HG03139 (cell line): Measurements from ENCODE around the gene LAMTOR4.
"Not testable (repeated sequence)": the region's sequence is repeated elsewhere in the genome, so short reads cannot be mapped to it uniquely, and the experiment has no call there.

Experiments
- ATAC-seq: cut with Tn5 transposase; IDR thresholded peaks from one replicate; pipeline ENCODE4 v1.9.1; 2021; ENCODE audit not compliant: unreplicated experiment

Gene LAMTOR4

DNA sequence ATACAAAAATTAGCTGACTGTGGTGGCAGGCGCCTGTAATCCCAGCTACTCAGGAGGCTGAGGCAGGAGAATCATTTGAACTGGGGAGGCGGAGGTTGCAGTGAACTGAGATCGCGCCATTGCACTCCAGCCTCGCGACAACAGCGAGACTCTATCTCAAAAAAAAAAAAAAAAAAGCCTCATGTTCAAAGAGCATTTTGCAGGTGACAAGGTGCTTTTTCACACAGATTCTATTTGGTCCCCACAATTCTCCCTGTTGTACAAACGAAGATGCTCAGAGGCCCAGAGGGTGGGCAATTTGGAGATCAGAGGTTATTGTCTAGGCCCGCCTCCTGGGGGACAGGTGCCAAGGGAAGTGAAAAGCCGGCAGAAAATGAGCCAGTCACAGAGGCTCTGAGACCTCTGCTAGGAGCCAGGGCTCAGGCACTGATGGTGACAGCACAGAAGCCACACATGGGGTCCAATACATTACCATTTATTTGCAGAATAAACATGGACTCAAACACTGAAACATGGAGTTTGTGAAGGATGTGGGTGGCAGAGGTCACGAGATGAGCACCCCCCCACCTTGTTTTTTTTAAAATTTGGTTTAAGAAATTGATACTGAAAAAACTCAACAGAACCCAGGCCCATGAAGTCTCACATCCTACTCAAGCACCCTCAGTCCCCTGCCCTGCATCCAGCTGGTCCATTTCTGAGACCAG is 20.6 kb downstream of the LAMTOR4 start:
- no peak for ATAC-seq

DNA sequence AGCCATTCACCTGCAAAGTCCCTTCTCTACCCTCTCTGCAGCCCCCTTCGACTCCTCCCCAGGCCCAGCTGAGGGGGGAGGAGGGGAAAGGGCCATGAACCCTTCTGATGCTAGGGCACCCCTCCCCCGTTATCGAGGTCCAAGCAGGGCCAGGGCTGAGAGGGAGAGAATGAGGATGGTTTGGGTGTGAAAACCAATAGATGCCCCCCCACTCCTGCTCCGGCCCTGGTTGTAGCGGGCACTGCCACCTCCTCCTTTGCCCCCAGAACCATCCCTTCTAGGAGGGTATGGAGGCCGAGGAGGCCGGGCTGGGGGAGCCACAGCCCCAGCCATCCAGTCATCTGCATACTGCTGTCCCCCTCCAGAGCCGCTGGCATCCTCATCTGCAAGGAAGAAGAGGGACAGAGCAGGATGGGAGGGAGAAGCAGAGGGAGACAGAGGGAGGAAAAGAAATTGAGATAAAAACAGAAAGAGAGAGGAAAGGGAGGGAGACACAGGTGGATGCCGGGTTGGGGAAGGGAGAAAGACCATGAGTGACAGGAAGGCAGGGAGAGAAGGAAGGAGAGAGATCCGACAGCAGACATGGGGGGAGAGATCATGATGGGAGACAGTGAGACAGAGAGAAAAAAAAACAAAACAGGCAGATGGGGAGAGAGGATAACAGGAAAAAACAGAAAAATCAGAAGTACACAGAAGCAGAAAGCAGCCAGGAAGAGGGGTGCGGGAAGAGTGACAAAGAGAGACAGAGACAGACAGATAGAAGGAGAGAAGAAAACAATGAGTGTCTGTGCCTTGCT is 21.6 kb downstream of the LAMTOR4 start:
- ATAC-seq, result no peak

DNA sequence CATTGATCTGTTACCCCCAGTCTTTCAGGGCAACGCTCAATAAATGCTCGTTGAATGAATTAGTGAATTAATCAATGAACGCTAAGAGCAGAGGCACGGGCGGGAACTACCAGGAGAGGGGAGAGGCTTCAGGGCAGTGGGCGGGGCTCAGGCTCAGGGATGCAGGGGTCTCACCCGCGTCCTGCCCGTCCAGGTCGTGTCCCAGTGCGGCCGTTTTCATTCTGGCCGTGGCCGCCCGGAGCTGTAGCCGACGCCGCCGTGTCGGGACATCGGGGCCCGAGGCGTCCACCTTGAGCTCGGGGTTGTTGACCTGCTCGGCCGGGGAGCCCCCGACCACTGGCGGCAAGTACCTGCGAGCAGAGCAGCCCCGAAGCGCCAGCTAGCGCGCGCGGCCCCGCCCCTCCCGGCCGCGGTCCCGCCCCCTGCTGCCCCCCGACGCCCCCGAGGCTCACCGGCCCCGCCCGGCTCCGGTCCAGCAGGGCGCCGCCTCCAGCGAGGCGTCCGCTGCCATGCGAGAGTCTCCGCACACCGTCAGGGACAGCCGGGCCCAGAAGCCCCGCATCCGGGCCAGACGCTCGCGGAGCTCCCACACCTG is 22.5 kb downstream of the LAMTOR4 start:
- no peak for ATAC-seq

DNA sequence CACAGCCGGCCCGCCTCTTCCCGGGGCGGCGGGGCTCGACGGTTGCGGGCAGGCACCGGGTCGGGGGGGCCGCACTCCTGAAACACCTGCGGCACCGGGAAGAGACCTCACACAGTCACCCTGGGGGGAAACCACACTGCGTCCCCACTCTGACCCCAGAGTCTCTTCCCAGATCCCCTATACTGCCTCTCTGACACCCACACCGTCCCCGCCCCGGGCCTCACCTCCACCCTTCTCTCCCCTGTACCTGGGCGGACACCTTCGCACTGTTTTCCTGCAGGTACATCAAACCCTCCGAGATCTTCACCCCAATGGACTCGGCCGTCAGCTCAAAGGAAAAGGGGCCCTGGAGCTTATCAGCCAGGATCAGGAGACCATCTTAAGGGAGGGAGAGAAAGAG is 23.1 kb downstream of the LAMTOR4 start:
- no peak for ATAC-seq

DNA sequence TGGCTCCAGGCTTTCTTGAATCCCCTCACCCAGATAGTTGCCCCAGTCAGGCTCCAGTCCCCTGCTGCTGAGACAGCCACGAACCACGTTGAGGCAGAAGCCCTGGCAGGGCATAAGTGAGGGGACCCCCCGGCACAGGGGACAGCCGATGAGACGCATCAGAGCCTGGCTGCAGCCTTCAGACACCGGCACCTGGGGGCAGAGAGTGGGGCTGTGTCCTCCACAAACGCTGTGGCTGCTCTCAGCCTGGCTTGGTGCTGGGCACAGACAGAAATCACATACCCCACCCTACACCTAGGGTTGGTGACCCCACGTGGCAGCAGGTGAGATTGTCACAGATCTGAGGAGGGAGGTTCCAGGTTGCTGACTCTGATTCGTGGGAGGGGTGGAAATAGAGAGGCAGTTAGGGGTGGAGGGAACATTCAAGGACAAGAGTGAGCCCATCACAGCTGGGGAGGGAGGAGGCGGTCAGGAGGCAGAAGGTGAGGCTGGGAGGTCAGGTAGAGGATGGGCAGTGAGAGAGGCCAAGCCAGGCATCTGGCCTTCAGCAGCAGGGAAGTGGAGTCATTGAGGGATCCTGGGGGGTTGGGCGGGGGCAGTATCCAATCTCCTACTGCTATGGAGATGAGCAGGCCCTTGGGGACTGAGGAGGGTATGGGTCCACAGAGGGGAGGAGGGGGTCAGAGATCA is 25.2 kb downstream of the LAMTOR4 start:
- ATAC-seq, result no peak

DNA sequence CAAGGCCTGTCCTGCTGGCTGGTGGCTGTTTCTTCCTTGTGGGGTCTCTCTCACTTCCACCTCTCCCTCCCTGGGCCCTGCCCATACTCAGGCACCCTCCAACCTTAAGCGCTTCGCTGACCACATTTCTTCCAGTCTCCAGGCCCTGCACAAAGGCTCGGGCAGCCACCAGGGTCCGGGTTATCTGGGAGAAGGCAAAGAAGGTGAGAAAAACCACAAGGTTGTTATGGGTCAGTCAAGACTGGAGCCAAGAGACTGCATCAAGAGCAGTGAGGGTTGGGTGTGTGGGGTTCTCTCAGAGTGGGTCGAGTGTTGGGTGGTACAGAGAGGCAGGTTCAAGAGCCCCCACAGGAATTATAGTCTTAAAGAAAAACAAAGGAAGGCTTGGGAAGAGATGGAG is 25.9 kb downstream of the LAMTOR4 start:
- no peak for ATAC-seq

DNA sequence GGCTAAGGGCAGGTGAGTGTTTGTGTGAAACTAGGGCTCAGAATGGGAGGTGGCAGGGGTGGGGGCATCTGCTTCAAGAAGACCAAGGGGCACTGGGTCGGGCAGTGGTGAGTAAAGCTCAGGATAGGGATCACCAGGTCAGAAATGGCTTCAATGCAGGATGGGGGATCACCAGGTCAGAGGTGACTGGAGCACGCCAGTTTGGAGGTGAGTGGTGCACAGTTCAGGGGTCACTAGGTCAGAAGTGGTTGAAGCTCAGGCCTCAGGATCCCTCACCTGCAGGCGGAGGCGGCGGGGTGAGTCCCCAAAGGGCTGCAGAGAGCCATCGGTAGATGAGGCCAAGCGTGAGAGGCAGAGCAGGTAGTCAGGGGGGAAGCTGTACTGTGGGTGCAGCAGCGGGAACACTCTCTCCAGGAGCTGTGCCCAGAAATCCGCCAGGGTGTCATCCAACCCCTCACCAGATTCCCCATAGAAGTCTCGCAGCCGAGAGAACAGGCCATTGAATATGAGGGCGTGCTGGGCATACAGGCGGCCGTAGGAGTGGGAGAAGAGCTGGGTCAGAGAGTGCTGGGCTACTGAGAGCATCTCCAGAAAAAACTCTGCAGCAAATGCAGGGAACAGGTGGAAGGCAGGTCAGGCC is 26.7 kb downstream of the LAMTOR4 start:
- ATAC-seq, result no peak

DNA sequence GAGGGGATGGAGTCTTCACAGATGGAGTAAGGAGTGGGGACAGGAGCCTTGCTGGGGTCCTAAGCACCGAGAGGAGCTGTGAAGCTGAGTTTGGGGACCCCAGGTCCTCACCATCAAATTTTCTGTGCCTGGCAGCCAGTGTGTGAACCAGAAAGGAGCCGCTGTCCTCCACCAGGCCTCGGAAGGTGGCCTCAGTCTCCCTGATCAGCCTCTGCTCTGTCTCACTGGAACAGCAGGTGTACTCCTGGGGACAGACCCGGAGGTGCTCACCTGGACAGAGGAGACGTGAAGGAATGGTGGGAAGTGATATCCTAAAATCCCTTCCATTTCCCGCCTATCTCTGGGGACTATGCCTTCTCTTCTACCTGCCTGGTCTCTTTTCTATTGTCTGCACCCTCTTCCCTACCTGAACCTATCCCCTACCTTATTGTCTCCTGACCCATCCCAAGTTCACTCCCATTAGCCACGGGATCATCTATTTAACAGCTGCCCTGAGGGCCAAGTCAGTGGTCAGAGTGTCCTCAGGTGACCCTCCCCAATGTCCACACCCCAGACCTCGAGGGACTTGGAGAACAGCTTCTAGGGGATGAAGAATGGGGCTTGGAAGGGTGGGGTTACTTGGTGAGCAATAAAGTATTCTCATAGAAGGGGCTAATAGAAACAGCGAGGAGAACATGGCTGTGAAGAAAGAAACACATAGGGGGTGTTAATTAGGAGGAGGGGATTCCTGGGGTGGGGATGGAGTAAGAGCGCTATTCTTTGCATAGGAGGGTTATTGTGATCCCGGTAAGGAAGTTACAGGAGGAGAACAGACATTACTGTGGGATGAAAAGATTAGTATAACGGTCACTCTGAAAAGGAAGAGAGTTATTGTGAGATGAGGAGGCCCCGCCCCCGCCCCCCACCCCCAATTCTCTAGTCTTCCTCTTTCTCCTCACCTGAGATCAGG is 27.7 kb downstream of the LAMTOR4 start:
- ATAC-seq, result no peak

DNA sequence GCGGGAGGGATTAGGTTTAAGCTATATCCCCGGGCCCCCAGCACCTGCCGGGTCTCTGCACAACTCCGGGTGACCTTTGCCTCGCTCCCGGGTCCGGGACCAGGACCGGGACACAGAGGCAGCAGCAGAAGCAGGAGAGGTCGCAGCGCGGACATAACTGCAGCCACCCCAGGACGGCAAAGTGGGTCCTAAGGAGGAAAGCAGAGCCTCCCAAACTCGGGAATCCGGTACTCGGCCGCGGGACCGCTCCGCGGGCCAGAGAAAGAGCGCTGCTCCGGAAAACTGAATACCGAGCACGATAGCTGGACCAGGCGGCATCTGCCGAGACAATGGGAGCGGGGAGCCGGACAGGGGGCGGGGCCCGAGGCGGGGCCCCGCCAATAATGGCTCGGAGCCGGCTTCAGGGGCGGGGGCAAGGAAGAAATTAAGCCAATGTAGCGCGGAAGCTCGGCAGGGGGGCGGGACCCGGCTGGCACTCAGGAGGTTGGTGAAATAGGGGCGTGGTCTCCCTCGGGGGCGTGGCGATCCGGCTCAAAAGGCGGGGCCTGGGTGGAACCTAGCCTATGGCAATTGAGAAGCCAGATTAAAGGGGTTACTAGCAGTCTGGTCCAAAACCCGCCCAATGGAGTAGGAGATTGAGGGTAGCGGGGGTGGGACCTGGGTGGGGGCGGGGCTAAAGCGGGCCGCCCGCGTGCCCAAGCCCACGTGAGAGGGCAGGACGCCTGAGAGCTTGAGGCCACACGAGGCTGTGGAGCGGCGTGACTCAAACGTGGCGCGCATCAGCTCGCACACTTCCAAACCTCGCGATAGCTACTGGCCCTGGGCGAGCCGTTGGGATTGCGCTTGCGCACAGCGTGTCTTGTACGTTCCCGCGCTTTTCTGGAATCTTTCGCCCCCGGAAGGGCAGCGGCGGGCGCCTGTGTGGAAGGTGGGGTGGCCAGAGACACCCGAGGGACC is 28.6 kb downstream of the LAMTOR4 start, which contains the start of the genes GPC2 and STAG3:
GPC2 (minus strand) TSS at position 337 of the 957 bp plus-strand sequence; CDS start at position 155, 182 bp downstream.
STAG3 (plus strand) TSS at position 874 of the 957 bp plus-strand sequence. CDS start 2,639 bp downstream, outside the sequence.
- peak; percentile 82 for ATAC-seq

DNA sequence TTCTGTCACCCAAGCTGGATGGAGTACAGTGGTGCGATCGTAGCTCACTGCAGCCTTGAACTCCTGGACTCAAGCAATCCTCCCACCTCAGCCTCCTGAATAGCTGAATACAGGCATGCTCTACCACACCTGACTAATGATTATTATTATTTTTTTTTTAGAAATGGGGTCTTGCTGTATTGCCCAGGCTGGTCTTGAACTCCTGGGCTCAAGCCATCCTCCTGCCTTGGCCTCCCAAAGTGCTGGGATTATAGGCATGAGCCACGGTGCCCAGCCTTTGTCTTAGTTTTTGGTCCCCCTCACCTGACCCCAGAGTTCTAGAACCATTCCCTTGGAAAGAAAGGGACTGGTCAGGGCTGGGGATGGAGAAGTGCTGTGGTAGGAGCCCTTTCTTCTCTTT is 31.4 kb downstream of the LAMTOR4 start:
- ATAC-seq, result not testable (repeated sequence)

DNA sequence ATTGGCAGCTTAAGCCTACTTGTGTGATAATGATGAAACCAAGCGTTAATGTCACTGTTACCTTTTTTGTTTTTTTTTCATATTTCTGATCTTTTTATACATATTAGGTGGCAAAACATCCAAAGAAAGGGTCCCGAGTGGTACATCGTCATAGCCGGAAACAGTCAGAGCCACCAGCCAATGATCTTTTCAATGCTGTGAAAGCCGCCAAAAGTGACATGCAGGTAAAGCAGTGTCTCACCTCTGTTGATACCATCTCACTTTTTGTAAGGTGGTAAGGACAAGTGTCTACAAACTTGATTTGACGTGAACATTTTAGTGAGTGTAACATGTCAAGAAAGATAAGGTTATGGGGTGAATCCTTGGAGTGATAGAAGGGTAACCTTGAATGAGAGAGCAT is 33.9 kb downstream of the LAMTOR4 start:
- ATAC-seq, result not testable (repeated sequence)

DNA sequence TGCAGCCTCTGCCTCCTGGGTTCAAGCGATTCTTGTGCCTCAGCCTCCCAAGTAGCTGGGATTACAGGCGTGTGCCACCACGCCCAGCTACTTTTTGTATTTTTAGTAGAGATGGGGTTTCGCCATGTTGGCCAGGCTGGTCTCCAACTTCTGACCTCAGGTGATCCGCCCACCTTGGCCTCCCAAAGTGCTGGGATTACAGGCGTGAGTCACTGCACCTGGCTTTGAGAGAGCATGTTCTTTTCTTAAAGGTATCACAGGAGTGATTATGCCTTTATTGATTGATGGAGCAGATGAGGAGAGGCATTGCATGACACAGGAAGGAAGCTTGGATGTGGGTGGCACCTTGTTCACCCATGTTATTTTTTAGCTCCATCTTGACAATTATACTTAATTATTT is 34.4 kb downstream of the LAMTOR4 start:
- not testable (repeated sequence) for ATAC-seq

DNA sequence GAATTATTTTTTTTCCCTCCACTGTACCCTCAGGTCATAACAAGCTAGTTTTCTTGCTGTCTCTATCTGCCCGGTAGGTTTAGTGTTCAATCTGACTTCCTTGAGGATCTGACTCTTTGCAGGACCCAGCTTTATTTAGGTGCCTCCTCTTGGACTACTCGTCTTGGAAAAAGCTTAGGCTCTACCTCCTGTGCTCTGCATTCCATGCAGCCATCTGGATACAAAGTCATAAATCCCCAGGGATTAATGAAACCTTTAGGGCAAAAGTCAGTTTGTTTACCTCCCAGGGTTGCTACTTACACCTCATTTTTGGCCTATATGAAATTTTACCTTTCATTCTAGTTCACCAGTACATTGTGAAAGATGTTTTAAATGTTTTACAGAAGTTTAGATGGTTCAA is 37.0 kb downstream of the LAMTOR4 start:
- ATAC-seq, result no peak

DNA sequence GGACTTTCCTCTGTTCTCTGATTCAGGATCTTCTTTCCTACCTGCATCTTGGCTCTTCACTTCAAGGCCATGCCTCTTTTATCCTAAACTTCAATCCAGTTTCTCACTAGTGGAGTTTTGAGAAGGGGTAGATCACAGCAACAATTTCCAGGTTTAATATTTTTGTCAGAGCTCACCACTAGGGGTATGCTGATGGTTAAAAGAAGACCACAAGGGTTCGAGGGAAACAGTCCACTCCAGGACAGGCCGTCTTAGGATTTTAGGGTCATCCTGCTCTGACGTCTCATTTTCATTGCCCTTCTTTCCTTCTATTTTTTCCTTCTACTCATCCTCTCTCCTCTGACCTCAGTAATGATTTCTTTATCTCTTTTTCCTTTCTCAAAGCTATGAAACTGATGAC is 40.3 kb downstream of the LAMTOR4 start:
- no peak for ATAC-seq

DNA sequence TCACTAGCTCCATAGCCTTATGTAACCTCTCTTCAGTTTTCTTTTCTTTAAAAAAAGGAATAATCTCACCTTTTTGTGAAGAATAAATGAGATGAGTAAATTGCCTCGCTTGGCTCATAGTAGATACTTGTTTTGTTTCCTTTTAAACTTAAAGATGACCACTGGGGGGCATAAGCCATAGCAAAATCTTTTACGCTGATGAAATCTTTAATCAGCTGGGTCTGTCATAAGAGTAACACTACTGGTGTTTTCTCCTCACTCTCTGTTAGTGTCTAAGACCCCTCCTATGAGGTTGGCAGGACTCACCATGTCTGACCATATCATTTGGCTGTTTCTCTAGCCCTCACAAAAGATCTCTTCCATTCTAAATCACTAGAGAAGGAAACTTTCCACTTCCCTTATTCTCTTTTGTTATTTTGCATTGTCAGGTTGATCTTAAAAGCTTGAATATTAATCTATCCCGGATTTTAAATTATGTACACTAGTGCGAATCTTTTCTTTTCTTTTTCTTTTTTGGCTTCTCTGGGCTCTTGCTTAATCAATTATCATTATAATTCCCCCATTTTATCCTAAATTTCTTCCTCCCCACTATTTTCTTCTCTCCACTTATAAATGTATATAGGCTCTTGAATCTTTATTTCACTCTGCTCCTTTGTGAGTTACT is 41.5 kb downstream of the LAMTOR4 start:
- ATAC-seq, result no peak

DNA sequence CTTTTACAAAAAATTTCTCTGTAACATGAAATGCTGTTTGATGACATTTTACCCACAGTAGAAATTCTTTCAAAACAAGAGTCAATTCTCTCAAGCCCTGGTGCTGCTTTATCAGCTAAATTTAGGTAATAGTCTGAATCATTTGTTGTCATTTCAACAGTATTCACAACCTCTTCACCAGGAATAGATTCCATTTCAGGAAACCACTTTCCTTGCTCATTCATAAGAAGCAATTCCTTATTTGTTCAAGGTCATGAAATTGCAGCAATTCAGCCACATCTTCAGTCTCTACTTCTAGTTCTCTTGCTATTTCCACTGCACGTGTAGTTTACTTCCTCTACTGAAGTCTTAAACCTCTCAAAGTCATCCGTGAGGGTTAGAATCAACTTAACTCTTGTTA is 43.1 kb downstream of the LAMTOR4 start:
- ATAC-seq, result no peak

DNA sequence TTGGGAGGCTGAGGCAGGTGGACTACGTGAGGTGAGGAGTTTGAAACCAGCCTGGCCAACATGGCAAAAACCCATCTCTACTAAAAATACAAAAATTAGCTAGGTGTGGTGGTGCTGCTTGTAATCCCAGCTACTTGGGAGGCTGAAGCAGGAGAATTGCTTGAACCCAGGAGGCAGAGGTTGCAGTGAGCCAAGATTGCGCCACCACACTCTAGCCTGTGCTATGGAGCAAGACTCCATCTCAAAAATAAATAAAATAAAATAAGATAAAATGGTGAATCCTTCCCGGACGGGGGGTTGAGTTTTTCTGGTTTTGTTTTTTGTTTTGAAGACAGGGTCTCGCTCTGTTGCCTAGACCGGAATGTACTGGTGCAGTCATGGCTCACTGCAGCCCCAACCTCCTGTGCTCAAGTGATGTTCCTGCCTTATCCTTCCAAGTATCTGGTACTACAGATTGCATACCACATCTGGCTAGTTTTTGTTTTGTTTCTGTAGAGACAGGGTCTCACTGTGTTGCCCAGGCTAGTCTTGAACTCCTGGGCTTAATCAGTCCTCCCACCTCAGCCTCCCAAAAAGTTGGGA is 43.7 kb downstream of the LAMTOR4 start:
- ATAC-seq, result not testable (repeated sequence)

DNA sequence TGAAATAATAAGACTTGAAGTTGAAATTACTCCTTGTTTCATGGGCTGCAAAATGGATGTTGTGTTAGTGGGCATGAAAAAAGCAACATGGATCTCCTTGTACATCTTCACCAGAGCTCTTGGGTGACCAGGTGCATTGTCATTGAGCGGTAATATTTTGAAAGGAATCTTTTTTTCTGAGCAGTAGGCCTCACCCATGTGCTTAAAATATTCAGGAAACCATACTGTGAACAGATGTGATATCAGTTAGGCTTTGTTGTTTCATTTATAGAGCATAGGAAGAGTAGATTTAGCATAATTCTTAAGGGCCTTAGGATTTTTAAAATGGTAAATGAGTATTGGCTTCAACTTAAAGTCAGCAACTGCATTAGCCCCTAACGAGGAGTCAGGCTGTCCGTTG is 44.3 kb downstream of the LAMTOR4 start:
- ATAC-seq, result no peak
